Colonic mucosa (tissue), 4 donors: ENCODE data around the gene PI4K2A. TPM values are rescaled to one million over a fixed set of nuclear protein-coding genes. Genes with fewer than 3 reads are reported as not detected.
A peak's percentile ranks its signal among the peaks of the same experiment; 100 is the strongest.

ENCODE experiments used
- DNase-seq: peaks from one replicate; pipeline ENCODE4 v3.0.0-alpha.2; 2020
- H3K27ac ChIP-seq: fragments of 200-600 bp; one replicate; pipeline ENCODE4 v1.8.0; 2021
- H3K27me3 ChIP-seq: fragments of 200-600 bp; one replicate; pipeline ENCODE4 v1.8.0; 2021
- H3K36me3 ChIP-seq: fragments of 200-600 bp; one replicate; pipeline ENCODE4 v1.8.0; 2021
- H3K4me1 ChIP-seq: fragments of 200-600 bp; one replicate; pipeline ENCODE4 v1.8.0; 2021; ENCODE audit warnings: mild to moderate bottlenecking
- H3K4me3 ChIP-seq: fragments of 200-600 bp; one replicate; pipeline ENCODE4 v1.8.0; 2021
- H3K9ac ChIP-seq, 2 donors: one replicate each; pipeline ENCODE4 v1.7.0; 2013; ENCODE audit warnings: control low read depth in 2 of 2, low read depth in 2 of 2, low read length in 2 of 2
- H3K9me3 ChIP-seq: fragments of 200-600 bp; one replicate; pipeline ENCODE4 v1.8.0; 2021
- CTCF ChIP-seq: fragments of 200-600 bp; IDR thresholded peaks from one replicate; pipeline ENCODE4 v1.8.0; 2022; ENCODE audit warnings: antibody characterized with exemption, mild to moderate bottlenecking
- intact Hi-C: fragments of 100-400 bp; cut with DNase I; formaldehyde crosslinking; loops from one replicate; pipeline ENCODE4 v1.14.1; 2022
- total RNA-seq, 2 donors: library from RNA; stranded (reverse); fragmentation: NEBNext Ultra II Directional in 1 of 2; extraction: Animal tissue kit (Norgen Biotek cat#: 25700) in 1 of 2; gene quantifications; one replicate each; pipeline ENCODE4 v1.2.1, GENCODE V29; 2021
- donor health status: healthy.
- donor health status: DM: no; HTN: no; CAD: no.
- donor health status: DM: no; HTN: no; CAD: no.

The PI4K2A gene
- total RNA-seq, 2 donors from 2014 or later: 10.6 to 11.0 TPM

- H3K9me3 ChIP-seq: no peaks in the 10 kb centered on the region
- no peak overlapping the region for H3K27ac ChIP-seq
- intact Hi-C loops: no loop called here
- TF ChIP-seq CTCF: no peak
- H3K36me3 ChIP-seq: peaks cover 5% of the 10 kb centered on the region
- DNase-seq: no peak
- no peak overlapping the region for H3K9ac ChIP-seq
- H3K4me3 ChIP-seq: no peak overlapping the region
- no peaks in the 10 kb centered on the region for H3K4me1 ChIP-seq
- no peaks in the 10 kb centered on the region for H3K27me3 ChIP-seq
These were observed 11.3 kb downstream of the PI4K2A start for GRCh38 chr10:97651773-97652172.

- no peak overlapping the region for H3K9ac ChIP-seq
- H3K36me3 ChIP-seq: no peaks in the 10 kb centered on the region
- no peak for TF ChIP-seq CTCF
- no peak overlapping the region for H3K27ac ChIP-seq
- H3K4me1 ChIP-seq: no peaks in the 10 kb centered on the region
- H3K27me3 ChIP-seq: no peaks in the 10 kb centered on the region
- no peak overlapping the region for H3K4me3 ChIP-seq
- no peaks in the 10 kb centered on the region for H3K9me3 ChIP-seq
- intact Hi-C loops: no loop called here
- no peak for DNase-seq
These were observed 16.3 kb downstream of the PI4K2A start for GRCh38 chr10:97656777-97657176.

- H3K4me1 ChIP-seq: no peaks in the 10 kb centered on the region
- no peak overlapping the region for H3K4me3 ChIP-seq
- DNase-seq: no peak
- intact Hi-C loops: no loop called here
- no peaks in the 10 kb centered on the region for H3K27me3 ChIP-seq
- H3K36me3 ChIP-seq: no peaks in the 10 kb centered on the region
- no peak for TF ChIP-seq CTCF
- H3K9me3 ChIP-seq: no peaks in the 10 kb centered on the region
- no peak overlapping the region for H3K27ac ChIP-seq
- no peak overlapping the region for H3K9ac ChIP-seq
These were observed 19.1 kb downstream of the PI4K2A start for GRCh38 chr10:97659589-97659988.

GRCh38 chr10:97664282-97664850, 23.9 kb downstream of the PI4K2A start:
- H3K36me3 ChIP-seq: no peaks in the 10 kb centered on the region
- no peaks in the 10 kb centered on the region for H3K4me1 ChIP-seq
- no peaks in the 10 kb centered on the region for H3K9me3 ChIP-seq
- H3K4me3 ChIP-seq: no peak overlapping the region
- TF ChIP-seq CTCF: no peak
- H3K9ac ChIP-seq: no peak overlapping the region
- intact Hi-C loops: no loop called here
- no peaks in the 10 kb centered on the region for H3K27me3 ChIP-seq
- H3K27ac ChIP-seq: peak overlapping the region; percentile 55
- DNase-seq: peak; percentile 52

GRCh38 chr10:97666992-97667391, 26.5 kb downstream of the PI4K2A start:
- Histone ChIP-seq H3K27me3 (no peaks in the 10 kb centered on the region), H3K9me3 (no peaks in the 10 kb centered on the region), H3K4me3 (no peak overlapping the region), H3K27ac (no peak overlapping the region), H3K9ac (no peak overlapping the region), H3K36me3 (no peaks in the 10 kb centered on the region), H3K4me1 (no peaks in the 10 kb centered on the region)
- no peak for DNase-seq
- TF ChIP-seq CTCF: no peak
- intact Hi-C loops: no loop called here

- no peaks in the 10 kb centered on the region for H3K36me3 ChIP-seq
- no peak for TF ChIP-seq CTCF
- no peaks in the 10 kb centered on the region for H3K4me1 ChIP-seq
- H3K27ac ChIP-seq: no peak overlapping the region
- no peak overlapping the region for H3K9ac ChIP-seq
- intact Hi-C loops: no loop called here
- DNase-seq: no peak
- no peak overlapping the region for H3K4me3 ChIP-seq
- H3K9me3 ChIP-seq: no peaks in the 10 kb centered on the region
- H3K27me3 ChIP-seq: no peaks in the 10 kb centered on the region
These were observed 27.0 kb downstream of the PI4K2A start for GRCh38 chr10:97667463-97667862.
